Measurements from ENCODE around the gene PPA1.

DNA sequence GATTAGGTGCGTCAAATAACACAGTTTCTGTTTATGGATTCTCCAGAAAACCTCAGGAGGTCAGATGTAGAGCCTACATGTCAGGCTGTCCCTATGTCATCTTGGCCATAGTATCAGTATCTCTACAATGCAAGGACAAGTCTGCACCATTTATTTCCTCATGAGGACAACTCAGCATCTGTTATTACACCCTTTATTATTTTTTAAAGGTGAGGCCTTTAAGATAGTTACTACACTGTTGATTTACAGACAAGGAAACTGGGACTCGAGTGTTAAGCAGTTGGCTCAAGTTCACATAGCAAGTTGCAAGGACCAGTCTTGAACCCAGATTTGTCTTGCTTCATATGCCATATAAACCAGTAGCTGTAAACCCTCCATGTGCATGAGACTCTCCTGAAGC is 23.2 kb upstream of the PPA1 start:
- TF ChIP-seq, protein P1, sequence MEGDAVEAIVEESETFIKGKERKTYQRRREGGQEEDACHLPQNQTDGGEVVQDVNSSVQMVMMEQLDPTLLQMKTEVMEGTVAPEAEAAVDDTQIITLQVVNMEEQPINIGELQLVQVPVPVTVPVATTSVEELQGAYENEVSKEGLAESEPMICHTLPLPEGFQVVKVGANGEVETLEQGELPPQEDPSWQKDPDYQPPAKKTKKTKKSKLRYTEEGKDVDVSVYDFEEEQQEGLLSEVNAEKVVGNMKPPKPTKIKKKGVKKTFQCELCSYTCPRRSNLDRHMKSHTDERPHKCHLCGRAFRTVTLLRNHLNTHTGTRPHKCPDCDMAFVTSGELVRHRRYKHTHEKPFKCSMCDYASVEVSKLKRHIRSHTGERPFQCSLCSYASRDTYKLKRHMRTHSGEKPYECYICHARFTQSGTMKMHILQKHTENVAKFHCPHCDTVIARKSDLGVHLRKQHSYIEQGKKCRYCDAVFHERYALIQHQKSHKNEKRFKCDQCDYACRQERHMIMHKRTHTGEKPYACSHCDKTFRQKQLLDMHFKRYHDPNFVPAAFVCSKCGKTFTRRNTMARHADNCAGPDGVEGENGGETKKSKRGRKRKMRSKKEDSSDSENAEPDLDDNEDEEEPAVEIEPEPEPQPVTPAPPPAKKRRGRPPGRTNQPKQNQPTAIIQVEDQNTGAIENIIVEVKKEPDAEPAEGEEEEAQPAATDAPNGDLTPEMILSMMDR (conservative IDR thresholded peaks at IDR 0.05): no peak
- no peak for TF ChIP-seq ZFX (IDR thresholded peaks at IDR 0.05)

Data from C4-2B (cell line).